Measurements from ENCODE around the gene HELQ.

DNA sequence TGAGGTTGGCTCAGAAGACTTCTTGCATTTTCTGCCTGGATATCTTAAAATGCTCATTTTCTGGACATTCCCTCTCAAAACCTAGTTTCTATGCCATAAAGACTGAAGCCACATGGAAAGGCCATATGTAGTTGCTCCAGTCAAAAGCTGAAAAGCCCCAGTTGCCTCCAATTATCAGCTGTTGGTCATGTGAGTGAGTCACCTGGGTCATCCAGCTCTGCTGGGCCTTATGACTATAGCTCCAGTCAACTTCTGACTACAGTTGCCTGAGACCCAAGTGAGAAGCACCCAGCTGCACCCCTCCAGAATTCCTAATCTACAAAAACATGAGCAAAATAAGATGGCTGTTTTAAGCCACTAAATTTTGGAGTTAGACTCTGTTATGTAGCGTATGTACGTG is 41.9 kb downstream of the HELQ start:
- TF ChIP-seq, protein P1, sequence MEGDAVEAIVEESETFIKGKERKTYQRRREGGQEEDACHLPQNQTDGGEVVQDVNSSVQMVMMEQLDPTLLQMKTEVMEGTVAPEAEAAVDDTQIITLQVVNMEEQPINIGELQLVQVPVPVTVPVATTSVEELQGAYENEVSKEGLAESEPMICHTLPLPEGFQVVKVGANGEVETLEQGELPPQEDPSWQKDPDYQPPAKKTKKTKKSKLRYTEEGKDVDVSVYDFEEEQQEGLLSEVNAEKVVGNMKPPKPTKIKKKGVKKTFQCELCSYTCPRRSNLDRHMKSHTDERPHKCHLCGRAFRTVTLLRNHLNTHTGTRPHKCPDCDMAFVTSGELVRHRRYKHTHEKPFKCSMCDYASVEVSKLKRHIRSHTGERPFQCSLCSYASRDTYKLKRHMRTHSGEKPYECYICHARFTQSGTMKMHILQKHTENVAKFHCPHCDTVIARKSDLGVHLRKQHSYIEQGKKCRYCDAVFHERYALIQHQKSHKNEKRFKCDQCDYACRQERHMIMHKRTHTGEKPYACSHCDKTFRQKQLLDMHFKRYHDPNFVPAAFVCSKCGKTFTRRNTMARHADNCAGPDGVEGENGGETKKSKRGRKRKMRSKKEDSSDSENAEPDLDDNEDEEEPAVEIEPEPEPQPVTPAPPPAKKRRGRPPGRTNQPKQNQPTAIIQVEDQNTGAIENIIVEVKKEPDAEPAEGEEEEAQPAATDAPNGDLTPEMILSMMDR (IDR thresholded peaks at IDR 0.05; ENCODE audit: poor library complexity): no peak
- no peak for TF ChIP-seq EZH2 (IDR thresholded peaks at IDR 0.05; ENCODE audit: borderline replicate concordance)
